GM18951 (cell line): ENCODE measurements around the gene MAD1L1.

Source experiments
- POLR2A ChIP-seq: IDR thresholded peaks from 4 replicates; pipeline ENCODE4 v1.6.1; 2011; ENCODE audit warnings: mild to moderate bottlenecking; ENCODE audit not compliant: insufficient read length, insufficient read depth; ENCODE audit errors: extremely low read depth
- in situ Hi-C: fragments of 300-500 bp; cut with MboI; formaldehyde crosslinking; loops from one replicate; pipeline ENCODE4 v1.12.0; 2022; ENCODE audit warnings: low sequenced_read_pairs, mixed read lengths, inconsistent platforms; ENCODE audit not compliant: unreplicated experiment

Gene MAD1L1

GRCh38 chr7:1968397-1969111, 264.2 kb downstream of the MAD1L1 start:
- in situ Hi-C loops, result no loop called here
- TF ChIP-seq POLR2A, result no peak

- in situ Hi-C loops, result no loop called here
- no peak for TF ChIP-seq POLR2A
Observed at GRCh38 chr7:1967512-1968396, 265.0 kb downstream of the MAD1L1 start.

DNA sequence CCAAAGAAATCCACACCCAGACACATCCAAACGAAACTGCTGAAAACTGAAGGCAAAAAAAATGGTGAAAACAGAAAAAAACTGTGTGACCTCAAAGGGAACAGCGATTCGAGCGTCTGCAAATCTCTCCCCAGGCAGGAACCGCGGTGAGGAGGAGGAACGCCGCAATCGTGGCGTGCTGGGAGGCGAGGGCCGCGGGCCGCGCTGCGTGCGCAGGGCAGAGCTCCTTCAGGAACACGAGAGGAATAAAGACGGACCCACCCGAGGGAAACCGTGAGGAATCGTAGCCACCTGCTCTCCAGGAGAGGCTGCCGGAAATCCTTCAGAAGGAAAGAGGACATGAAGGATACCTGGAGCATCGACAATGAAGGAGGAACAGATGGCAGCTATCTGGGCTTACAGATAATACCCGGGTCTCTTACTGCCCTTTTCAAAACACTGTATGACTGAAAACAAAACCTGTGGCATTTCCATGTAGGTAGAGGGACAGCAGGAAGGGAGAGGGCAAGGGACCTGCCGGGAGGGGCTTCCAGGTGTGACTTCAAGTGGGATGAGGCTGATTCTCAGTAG, 266.0 kb downstream of the MAD1L1 start:
- in situ Hi-C loops, result no loop called here
- no peak for TF ChIP-seq POLR2A

GRCh38 chr7:1965579-1966294, 267.0 kb downstream of the MAD1L1 start:
- in situ Hi-C loops, result no loop called here
- TF ChIP-seq POLR2A, result no peak

DNA sequence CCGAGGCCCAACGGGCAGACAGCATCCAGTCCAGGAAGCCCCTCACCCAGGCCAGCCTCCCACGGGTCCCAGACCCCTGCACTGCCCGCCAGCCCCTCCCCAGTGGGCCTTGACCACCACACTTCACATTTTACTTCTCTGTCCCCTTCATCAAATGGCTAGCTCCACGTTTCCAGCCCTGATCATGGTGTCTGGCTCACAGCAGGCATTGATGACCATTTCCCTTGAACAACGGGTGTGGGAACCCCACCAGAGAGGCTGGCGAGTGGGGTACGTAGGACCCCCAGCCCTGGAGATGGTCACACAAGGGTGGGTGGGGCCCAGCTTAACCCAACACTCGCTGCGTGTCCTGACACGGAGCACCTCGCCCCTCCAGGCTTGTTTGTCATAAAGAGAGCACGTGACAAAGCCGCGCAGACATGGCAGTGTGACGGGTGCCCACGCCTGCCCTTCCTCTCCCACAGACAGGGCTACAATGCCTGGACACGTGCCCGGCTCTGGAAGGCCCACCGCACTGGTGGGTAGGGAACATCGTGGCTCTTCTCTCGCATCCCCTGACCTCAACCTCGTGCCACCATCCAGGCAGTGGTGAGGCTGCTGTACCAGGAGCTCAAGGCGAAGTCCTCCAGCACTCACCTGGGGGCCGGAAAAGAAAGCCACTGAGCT, 267.7 kb downstream of the MAD1L1 start:
- no peak for TF ChIP-seq POLR2A

DNA sequence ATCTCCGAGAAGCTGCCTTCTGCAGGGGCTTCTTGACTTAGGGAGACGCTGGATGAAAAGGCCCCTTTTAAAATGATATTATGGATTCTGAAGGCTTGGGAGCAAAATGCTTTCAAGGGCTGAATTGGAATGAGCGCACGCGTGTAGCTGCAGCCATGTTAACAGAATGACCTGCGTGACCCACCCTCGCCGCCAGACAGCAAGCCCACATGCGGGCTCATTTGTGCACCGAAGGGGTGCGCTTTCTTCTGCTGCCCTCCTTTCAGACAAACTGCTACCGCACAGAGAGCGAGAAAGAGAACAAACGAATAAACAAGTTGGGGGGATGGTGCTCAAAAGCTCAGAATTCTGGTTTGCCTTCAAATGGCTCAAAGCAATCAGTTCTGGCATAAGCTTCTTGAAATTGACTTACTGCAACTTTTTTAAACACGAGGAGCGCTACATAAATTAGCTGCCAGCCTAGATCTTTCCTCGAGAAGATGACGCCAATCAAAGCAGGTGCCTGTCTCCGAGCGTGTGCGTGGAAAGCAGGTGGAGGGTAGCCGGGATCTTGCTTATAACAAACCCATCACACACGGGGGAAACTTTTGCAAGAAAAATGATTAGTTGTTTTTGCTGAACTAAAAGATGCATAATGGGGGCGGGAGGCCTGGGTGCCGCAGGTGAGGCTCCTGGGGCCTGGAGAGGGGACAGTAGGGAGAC, 268.4 kb downstream of the MAD1L1 start:
- TF ChIP-seq POLR2A, result no peak
- in situ Hi-C loops, result no loop called here

More for the DNA sequence above, 267.7 kb downstream of the MAD1L1 start:
- in situ Hi-C loops, result no loop called here

DNA sequence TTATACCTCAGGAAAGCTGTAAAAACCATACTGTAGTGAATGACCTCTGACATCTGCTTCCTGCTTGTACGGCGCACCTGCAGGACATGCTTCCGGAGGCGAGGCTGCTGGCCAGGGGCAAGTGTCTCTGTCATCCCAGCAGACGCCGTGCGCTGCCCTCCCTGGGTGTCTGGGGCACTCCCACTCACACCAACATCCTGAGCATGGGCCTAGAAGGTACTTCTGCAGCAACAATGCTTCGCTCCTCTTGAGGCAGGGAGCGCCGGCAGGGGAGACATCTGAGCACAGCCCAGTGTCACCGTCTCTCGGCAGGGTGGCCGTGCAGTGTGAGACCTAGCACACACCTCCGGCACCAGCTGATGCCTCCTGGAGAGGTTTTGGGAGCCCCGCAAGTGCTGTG, 269.2 kb downstream of the MAD1L1 start:
- no peak for TF ChIP-seq POLR2A
- in situ Hi-C loops, result no loop called here

- in situ Hi-C loops, result no loop called here
- no peak for TF ChIP-seq POLR2A
Observed at GRCh38 chr7:1961701-1962276, 271.0 kb downstream of the MAD1L1 start.

- in situ Hi-C loops, result no loop called here
- no peak for TF ChIP-seq POLR2A
Observed at GRCh38 chr7:1959305-1959704, 273.4 kb downstream of the MAD1L1 start.

- in situ Hi-C loops, result no loop called here
Observed at GRCh38 chr7:1957471-1958225, 275.1 kb downstream of the MAD1L1 start.

More at GRCh38 chr7:1957471-1958225, 275.1 kb downstream of the MAD1L1 start:
- no peak for TF ChIP-seq POLR2A
